HCT116 (cell line): ENCODE data around the gene RIPOR2. TPM values are rescaled to one million over a fixed set of nuclear protein-coding genes. Genes with fewer than 3 reads are reported as not detected.

Source experiments
- ATAC-seq: fragments of 200-7000 bp; cut with Tn5 transposase; 2 replicates; pipeline ENCODE4 v1.9.1; 2020; ENCODE audit warnings: mild to moderate bottlenecking, moderate library complexity
- BruUV-seq: library from RNA; stranded (reverse); fragments of 400-500 nt; replicated peaks from 2 replicates; lab custom pipeline; 2021; lab: Mats Ljungman, UMichigan
- CTCF ChIA-PET: fragments of 300-600 bp; sonication (Branson Sonifier 250); formaldehyde crosslinking; loops from one replicate; lab custom pipeline; 2021; ENCODE audit warnings: antibody characterized with exemption; lab: Charles Lee
- POLR2A ChIA-PET: fragments of 300-600, 350-600 bp; sonication (Branson Sonifier 250); formaldehyde crosslinking; loops from one replicate; lab custom pipeline; 2021; ENCODE audit warnings: antibody characterized with exemption; lab: Charles Lee
- RAD21 ChIA-PET, 2 experiments: fragments of 300-600 bp; sonication (Branson Sonifier 250); formaldehyde crosslinking; loops; one replicate each; lab custom pipeline; 2023; ENCODE audit warnings: low total read pairs in 2 of 2; ENCODE audit not compliant: uncharacterized antibody in 2 of 2, unreplicated experiment in 2 of 2, low non-redundant PET in 1 of 2; lab: Charles Lee
- DNase-seq: peaks from one replicate; pipeline ENCODE4 v3.0.0-alpha.2; 2010; ENCODE audit warnings: low read depth, low spot score
- H2AFZ ChIP-seq: fragments of 200-600 bp; shearing (Covaris generic), sonication (generic); 2 replicates; pipeline ENCODE4 v1.6.1; 2017; ENCODE audit warnings: low read depth, mixed run types, mixed read lengths, antibody characterized with exemption, low read length; ENCODE audit not compliant: poor library complexity, severe bottlenecking
- H3K27ac ChIP-seq: 2 replicates; pipeline ENCODE4 v1.5.1; 2012; ENCODE audit warnings: low read depth, low read length
- H3K27me3 ChIP-seq: fragments of 200-600 bp; sonication (generic); 2 replicates; pipeline ENCODE4 v1.6.1; 2016; ENCODE audit warnings: mixed run types, low read length, mixed read lengths; ENCODE audit not compliant: insufficient read depth
- H3K36me3 ChIP-seq, 2 experiments: fragments of 200-500 bp in 1 of 2; fragments of 200-600 bp in 1 of 2; sonication (Bioruptor generic) in 1 of 2; sonication (generic) in 1 of 2; 2 replicates each; pipeline versions ENCODE4 v1.5.1 to v1.6.1; 2014 to 2016; ENCODE audit warnings: low read length in 2 of 2, inconsistent platforms in 1 of 2, mixed read lengths in 1 of 2, mixed run types in 1 of 2; ENCODE audit not compliant: insufficient read depth in 2 of 2, control insufficient read depth in 1 of 2
- H3K4me1 ChIP-seq, 2 experiments: fragments of 200-600 bp in 1 of 2; sonication (generic) in 1 of 2; 2 replicates each; pipeline versions ENCODE4 v1.5.1 to v1.6.1; 2012 to 2017; ENCODE audit warnings: low read length in 2 of 2, inconsistent platforms in 1 of 2, mild to moderate bottlenecking in 1 of 2, mixed read lengths in 1 of 2, mixed run types in 1 of 2, moderate library complexity in 1 of 2; ENCODE audit not compliant: insufficient read depth in 2 of 2, control insufficient read depth in 1 of 2
- H3K4me2 ChIP-seq: fragments of 200-600 bp; sonication (generic); 2 replicates; pipeline ENCODE4 v1.6.1; 2017; ENCODE audit warnings: mixed run types, low read length, mixed read lengths
- H3K4me3 ChIP-seq, 2 experiments: fragments of 200-600 bp in 1 of 2; sonication (generic) in 1 of 2; replicated peaks in 1 of 2; 2 replicates each; pipeline ENCODE4 v1.5.1; 2011 to 2016; ENCODE audit warnings: low read length in 2 of 2, control low read depth in 1 of 2, low read depth in 1 of 2, mild to moderate bottlenecking in 1 of 2, mixed read lengths in 1 of 2, mixed run types in 1 of 2
- H3K79me2 ChIP-seq: fragments of 200-600 bp; sonication (generic); 2 replicates; pipeline ENCODE4 v1.6.1; 2017; ENCODE audit warnings: mild to moderate bottlenecking, mixed run types, low read length, moderate library complexity, mixed read lengths; ENCODE audit not compliant: insufficient read depth
- H3K9ac ChIP-seq: fragments of 200-600 bp; sonication (generic); 2 replicates; pipeline ENCODE4 v1.6.1; 2016; ENCODE audit warnings: low read length, mixed read lengths
- H3K9me2 ChIP-seq: fragments of 200-600 bp; sonication (generic), shearing (Covaris generic); 2 replicates; pipeline ENCODE4 v1.6.1; 2017; ENCODE audit warnings: mixed run types, mild to moderate bottlenecking, moderate library complexity; ENCODE audit not compliant: insufficient read depth
- H3K9me3 ChIP-seq, 2 experiments: fragments of 200-500 bp in 1 of 2; fragments of 200-600 bp in 1 of 2; sonication (Bioruptor generic) in 1 of 2; sonication (generic) in 1 of 2; 2 replicates each; pipeline ENCODE4 v1.6.1; 2014 to 2017; ENCODE audit warnings: low read length in 2 of 2, mixed read lengths in 2 of 2, inconsistent platforms in 1 of 2, low read depth in 1 of 2, mild to moderate bottlenecking in 1 of 2, mixed run types in 1 of 2, moderate library complexity in 1 of 2; ENCODE audit not compliant: control insufficient read depth in 1 of 2, insufficient read depth in 1 of 2
- H4K20me1 ChIP-seq: fragments of 200-600 bp; sonication (generic), shearing (Covaris generic); 2 replicates; pipeline ENCODE4 v1.6.1; 2017; ENCODE audit warnings: mixed run types, mild to moderate bottlenecking, moderate library complexity; ENCODE audit not compliant: insufficient read depth
- ATF3 ChIP-seq: IDR thresholded peaks from 2 replicates; pipeline ENCODE4 v1.6.1; 2012
- CBX3 ChIP-seq: IDR thresholded peaks from 2 replicates; pipeline ENCODE4 v1.6.1; 2012; ENCODE audit warnings: low read depth
- CTCF ChIP-seq, 3 experiments: fragments of 200-600 bp in 1 of 3; sonication (generic) in 1 of 3; IDR thresholded peaks in 2 of 3; conservative IDR thresholded peaks in 1 of 3; 2 replicates each; pipeline ENCODE4 v1.5.1; 2012 to 2017; ENCODE audit warnings: low read depth in 2 of 3, low read length in 2 of 3, antibody characterized with exemption in 1 of 3, borderline replicate concordance in 1 of 3, control low read depth in 1 of 3, mild to moderate bottlenecking in 1 of 3, mixed read lengths in 1 of 3, mixed run types in 1 of 3, moderate library complexity in 1 of 3; ENCODE audit not compliant: insufficient read depth in 1 of 3
- EGR1 ChIP-seq: IDR thresholded peaks from 2 replicates; pipeline ENCODE4 v1.6.1; 2012; ENCODE audit warnings: low read depth
- ELF1 ChIP-seq: IDR thresholded peaks from 2 replicates; pipeline ENCODE4 v1.6.1; 2012; ENCODE audit warnings: low read depth, borderline replicate concordance
- EZH2 ChIP-seq: fragments of 200-600 bp; sonication (generic); IDR thresholded peaks from 2 replicates; pipeline ENCODE4 v1.6.1; 2017; ENCODE audit warnings: antibody characterized with exemption, mixed run types
- EZH2phosphoT487 ChIP-seq: fragments of 200-600 bp; IDR thresholded peaks from 2 replicates; pipeline ENCODE4 v1.6.1; 2018; ENCODE audit warnings: antibody characterized with exemption, borderline replicate concordance
- MAX ChIP-seq: IDR thresholded peaks from 2 replicates; pipeline ENCODE4 v1.6.1; 2012
- POLR2A ChIP-seq: IDR thresholded peaks from 2 replicates; pipeline ENCODE4 v1.7.0; 2011; ENCODE audit warnings: borderline replicate concordance; ENCODE audit not compliant: insufficient read depth, insufficient read length; ENCODE audit errors: extremely low read depth
- POLR2AphosphoS5 ChIP-seq: IDR thresholded peaks from 2 replicates; pipeline ENCODE4 v1.6.1; 2011; ENCODE audit warnings: mild to moderate bottlenecking, low read depth, low read length, moderate library complexity
- REST ChIP-seq: IDR thresholded peaks from 2 replicates; pipeline ENCODE4 v1.6.1; 2012; ENCODE audit warnings: low read depth
- SP1 ChIP-seq: IDR thresholded peaks from 2 replicates; pipeline ENCODE4 v1.6.1; 2012; ENCODE audit warnings: low read depth
- SRF ChIP-seq: IDR thresholded peaks from 2 replicates; pipeline ENCODE4 v1.6.1; 2012; ENCODE audit warnings: low read depth
- TCF7L2 ChIP-seq: IDR thresholded peaks from 2 replicates; pipeline ENCODE4 v1.7.0; 2011; ENCODE audit warnings: borderline replicate concordance, inconsistent platforms; ENCODE audit not compliant: insufficient read depth, insufficient read length; ENCODE audit errors: extremely low read depth
- YY1 ChIP-seq: IDR thresholded peaks from 2 replicates; pipeline ENCODE4 v1.6.1; 2011; ENCODE audit warnings: low read length, low read depth, moderate library complexity, mild to moderate bottlenecking; ENCODE audit not compliant: insufficient replicate concordance; ENCODE audit errors: extremely low read depth
- ZNF274 ChIP-seq: fragments of 200-500 bp; sonication (Bioruptor generic); IDR thresholded peaks from 2 replicates; pipeline ENCODE4 v1.6.1; 2014; ENCODE audit warnings: mild to moderate bottlenecking, low read depth, low read length, inconsistent platforms
- intact Hi-C: fragments of 100-400 bp; cut with micrococcal nuclease; formaldehyde crosslinking; loops from 2 replicates; pipeline ENCODE4 v1.10.0; 2022
- total RNA-seq: library from RNA; stranded (reverse); gene quantifications from one replicate; pipeline ENCODE4 v1.2.1, GENCODE V29; 2021; ENCODE audit not compliant: unreplicated experiment

RIPOR2 gene
- total RNA-seq, 1 experiment from 2014 or later: 0.44 TPM

GRCh38 chr6:24867104-24867703 is 68.6 kb downstream of the RIPOR2 start (continued):
- no peak for TF ChIP-seq REST

GRCh38 chr6:24865161-24865560 is 70.6 kb downstream of the RIPOR2 start:
- no peaks in the 10 kb centered on the region for H3K4me1 ChIP-seq
- BruUV-seq: no TSS peak
- H3K9me3 ChIP-seq: no peaks in the 10 kb centered on the region
- no peaks in the 10 kb centered on the region for H4K20me1 ChIP-seq
- no peaks in the 10 kb centered on the region for H3K79me2 ChIP-seq
- POLR2A ChIA-PET: no interaction called here
- H3K4me2 ChIP-seq: no peak overlapping the region
- RAD21 ChIA-PET: no interaction called here
- H3K36me3 ChIP-seq: no peaks in the 10 kb centered on the region
- no peak overlapping the region for H3K9ac ChIP-seq
- TF ChIP-seq ZNF274: no peak
- no peak for TF ChIP-seq CTCF (IDR thresholded peaks at IDR 0.05 in 2 of 3, conservative IDR thresholded peaks at IDR 0.05 in 1 of 3; ENCODE audit: borderline replicate concordance in 1 of 3, insufficient read depth in 1 of 3, low read depth in 2 of 3, low read length in 2 of 3)
- TF ChIP-seq TCF7L2: no peak
- no peak for TF ChIP-seq SP1
- no peak for TF ChIP-seq EZH2phosphoT487
- TF ChIP-seq YY1: no peak
- TF ChIP-seq EGR1: no peak
- no peak for TF ChIP-seq CBX3
- no peak for TF ChIP-seq ATF3
- TF ChIP-seq EZH2: no peak
- TF ChIP-seq SRF: no peak
- TF ChIP-seq POLR2AphosphoS5: no peak
- TF ChIP-seq ELF1: no peak
- TF ChIP-seq MAX: no peak
- no peak for TF ChIP-seq POLR2A
- no peak overlapping the region for H3K4me3 ChIP-seq
- H3K9me2 ChIP-seq: no peaks in the 10 kb centered on the region
- no peak overlapping the region for H3K27ac ChIP-seq
- DNase-seq (no peak), ATAC-seq (no peak)
- H2AFZ ChIP-seq: no peak overlapping the region
- H3K27me3 ChIP-seq: peaks cover 7% of the 10 kb centered on the region; the same call in 1 of the 2 replicates
- intact Hi-C loops: no loop called here
- CTCF ChIA-PET: interaction anchor here (1.7 kb wide), 1 partner anchor 10 kb away, joined by 7 read pairs; no protein-coding TSS in a partner anchor
